Kasumi-1 (cell line): Measurements from ENCODE around the gene MCM3.

Experiments
- DNase-seq, 2 experiments: peaks; one replicate each; lab custom pipeline; 2025; lab: John Stamatoyannopoulos, UW

The MCM3 gene

DNA sequence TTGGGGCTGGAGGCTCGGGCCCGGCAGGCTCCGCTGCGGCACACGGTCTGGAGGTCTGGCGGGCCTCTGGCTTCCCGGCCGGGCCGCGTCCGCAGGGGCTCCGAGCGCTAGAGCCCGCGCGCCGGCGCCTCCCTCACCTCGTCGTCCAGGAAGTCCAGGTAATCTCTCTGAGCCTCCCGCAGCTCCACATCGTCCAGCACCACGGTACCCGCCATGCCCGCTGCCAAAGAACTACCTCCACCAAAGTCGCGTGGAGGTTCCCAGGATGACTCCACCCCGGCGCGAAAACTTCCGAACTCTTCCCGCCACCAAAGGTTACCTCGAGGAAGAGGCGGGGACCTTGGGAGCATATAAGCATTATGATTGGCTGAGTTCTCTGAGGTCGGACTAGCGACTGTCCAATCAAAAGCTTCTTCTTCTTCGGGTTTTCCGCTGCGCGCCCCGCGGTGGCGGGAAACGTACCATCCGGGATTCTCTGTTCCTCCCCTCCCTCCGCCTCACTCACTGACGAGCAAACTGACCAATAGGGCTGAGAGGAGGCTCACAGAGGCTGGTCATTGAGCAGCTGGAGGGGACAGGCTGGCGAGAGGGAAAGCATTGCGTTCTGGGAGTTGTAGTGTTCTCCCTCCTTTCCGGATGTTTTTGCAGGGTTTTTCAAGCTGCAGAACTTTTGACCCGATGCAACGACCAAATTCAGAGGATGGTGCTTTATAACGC lies at the start of gene MCM3:
MCM3 (minus strand) TSS at position 283 of the 717 bp plus-strand sequence; CDS start at position 215, 68 bp downstream.
- DNase-seq, result peak; percentile 99

DNA sequence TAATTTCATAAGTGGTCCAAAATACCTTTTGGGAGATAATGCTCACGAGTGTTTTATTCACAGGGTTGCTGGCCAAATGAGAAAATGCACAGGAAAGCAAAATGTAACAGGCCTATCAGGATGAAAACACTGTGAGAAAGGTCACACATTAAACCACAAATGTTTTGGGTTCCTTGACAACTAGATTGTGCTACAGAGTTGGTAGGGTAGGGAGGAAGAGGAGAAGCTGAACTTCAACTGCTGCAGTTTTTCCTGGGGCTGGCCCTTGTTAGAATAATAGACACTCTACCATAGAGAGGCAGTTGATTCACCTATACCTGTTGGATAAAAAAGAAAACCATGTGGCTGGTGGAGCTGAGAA lies 49.3 kb upstream of the MCM3 start:
- no peak for DNase-seq

GRCh38 chr6:52331793-52332457 lies 47.4 kb upstream of the MCM3 start:
- no peak for DNase-seq

DNA sequence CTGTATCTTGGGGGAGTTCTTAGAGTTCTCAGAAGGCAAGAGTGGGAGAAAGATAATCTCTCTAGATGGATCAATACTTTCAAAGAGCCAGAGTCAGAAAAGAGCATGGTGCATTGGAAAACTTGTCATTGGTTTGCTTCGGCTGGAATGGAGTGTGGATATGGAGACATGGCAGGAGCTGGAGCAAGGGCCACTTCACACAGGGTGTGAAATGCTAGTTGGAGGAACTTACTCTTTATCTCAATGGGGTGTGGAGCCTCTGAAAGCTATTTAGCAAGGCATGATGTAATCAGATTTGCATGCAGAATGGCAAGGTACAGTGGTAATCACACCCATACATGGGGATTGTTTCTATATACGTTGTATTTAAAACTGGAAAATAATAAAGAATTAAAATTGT lies 45.9 kb upstream of the MCM3 start:
- DNase-seq, result no peak

- DNase-seq, result no peak
These were observed 44.2 kb upstream of the MCM3 start for GRCh38 chr6:52328729-52329128.

GRCh38 chr6:52328303-52328662 lies 43.7 kb upstream of the MCM3 start:
- no peak for DNase-seq

GRCh38 chr6:52326540-52327364 lies 42.2 kb upstream of the MCM3 start:
- DNase-seq, result no peak

- DNase-seq, result no peak
These were observed 41.3 kb upstream of the MCM3 start for GRCh38 chr6:52325695-52326471.

GRCh38 chr6:52324189-52324588 lies 39.6 kb upstream of the MCM3 start:
- DNase-seq, result no peak

GRCh38 chr6:52317841-52318581 lies 33.5 kb upstream of the MCM3 start:
- peak in 1 of 2 experiments; percentile 27 for DNase-seq

DNA sequence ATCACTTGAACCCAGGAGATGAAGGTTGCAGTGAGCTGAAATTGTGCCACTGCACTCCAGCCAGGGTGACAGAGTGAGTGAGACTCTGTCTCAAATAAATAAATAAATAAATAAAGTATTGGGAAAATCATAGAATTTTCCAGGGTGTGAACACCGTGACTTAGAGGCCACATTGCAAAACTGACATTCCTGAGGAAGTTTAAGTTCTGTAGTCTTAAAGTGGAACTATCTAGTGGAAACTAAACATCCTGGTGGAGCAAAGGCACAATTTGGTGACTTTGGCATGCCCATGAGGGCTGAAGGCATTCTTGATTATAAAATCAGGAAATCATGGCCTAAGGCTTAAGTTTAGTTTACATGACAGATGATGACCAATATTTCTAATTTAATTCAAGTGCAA lies 32.7 kb upstream of the MCM3 start:
- no peak for DNase-seq

GRCh38 chr6:52314752-52315151 lies 30.2 kb upstream of the MCM3 start:
- no peak for DNase-seq

DNA sequence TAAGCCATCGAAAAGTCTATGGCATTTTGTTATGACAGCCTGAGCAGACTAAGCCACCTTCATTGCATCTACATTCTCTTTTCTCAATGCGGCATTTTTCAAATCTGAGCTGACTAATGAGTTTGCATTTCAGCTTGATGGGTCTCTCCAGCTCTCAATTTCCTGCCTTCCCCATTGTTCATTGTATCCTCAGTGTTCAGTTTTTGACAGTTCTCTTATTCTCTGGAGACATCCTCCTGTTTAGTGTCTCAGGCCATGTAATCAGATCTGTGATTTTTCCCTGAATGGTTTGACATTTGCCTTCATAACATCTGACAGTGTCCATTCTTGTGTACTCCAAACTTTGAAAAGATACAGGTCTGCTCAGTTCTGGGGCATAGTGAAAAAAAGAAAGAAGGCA lies 27.9 kb upstream of the MCM3 start:
- no peak for DNase-seq

GRCh38 chr6:52310932-52311331 lies 26.4 kb upstream of the MCM3 start:
- peak; percentile 89 for DNase-seq

DNA sequence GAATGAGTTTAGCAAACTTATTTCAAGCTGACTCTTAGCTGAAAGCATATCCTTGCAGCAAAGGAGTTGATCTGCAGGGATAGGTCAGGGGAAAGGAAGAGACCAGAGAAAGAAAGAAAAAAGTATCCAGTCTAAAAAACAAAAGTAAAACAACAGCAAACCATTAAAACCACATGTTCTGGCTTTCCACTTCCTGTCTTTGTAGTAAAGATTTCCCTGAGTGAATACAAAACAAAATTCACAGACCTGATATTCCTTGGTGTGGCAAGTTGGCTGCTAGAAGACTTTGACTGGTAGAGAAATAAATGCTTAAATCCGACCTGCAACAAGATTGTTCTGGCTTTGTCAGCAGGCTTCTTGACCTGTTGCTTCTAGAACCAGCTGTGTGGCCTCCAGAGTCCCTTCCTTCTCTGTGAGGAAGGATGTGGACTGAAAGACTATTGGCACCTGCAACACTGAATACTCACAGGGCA lies 23.4 kb upstream of the MCM3 start:
- peak in 1 of 2 experiments; percentile 20 for DNase-seq

DNA sequence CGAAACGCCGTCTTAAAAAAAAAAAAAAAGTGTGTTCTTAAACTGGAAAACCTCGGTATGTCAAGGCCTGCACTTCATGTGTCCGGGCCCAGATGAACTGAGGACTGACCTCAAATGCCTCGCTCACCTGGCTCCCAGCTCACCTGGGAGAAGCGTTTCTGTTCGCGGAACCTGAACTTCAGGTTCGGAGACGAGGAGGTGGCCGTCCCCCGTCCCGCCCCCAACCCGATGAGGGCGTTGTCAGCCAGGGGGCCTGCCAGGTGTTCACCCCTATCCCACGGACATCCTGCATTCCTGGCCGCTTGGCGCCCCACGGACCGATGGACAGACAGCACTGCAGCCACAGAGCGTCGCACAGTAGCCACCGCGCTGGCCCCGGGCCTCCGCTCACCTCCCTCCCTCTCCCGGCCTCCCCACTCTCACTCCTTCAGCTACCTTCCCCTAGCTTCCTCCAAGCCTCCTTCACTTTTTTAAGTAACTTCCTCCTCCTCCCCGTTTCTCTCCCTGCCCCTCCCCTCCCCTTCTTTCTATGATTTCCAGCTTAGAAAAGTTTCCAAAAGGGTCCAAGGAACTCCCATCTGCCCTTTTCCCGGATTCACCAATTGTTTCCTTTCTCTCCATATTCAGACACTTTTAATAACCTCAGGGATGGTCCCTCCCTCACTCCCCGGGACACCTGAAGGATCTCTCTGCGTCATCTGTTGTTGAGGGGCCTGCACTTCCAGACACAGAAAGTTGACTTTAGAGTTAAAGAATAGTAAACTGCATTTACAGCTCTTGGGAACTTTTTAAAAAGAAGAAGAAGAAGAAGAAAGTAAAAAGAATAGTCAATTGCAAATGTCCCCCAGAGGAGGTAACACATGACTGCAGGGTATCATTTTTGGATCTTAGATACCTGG lies 22.7 kb upstream of the MCM3 start:
- DNase-seq, result peak; percentile 11 to 21

DNA sequence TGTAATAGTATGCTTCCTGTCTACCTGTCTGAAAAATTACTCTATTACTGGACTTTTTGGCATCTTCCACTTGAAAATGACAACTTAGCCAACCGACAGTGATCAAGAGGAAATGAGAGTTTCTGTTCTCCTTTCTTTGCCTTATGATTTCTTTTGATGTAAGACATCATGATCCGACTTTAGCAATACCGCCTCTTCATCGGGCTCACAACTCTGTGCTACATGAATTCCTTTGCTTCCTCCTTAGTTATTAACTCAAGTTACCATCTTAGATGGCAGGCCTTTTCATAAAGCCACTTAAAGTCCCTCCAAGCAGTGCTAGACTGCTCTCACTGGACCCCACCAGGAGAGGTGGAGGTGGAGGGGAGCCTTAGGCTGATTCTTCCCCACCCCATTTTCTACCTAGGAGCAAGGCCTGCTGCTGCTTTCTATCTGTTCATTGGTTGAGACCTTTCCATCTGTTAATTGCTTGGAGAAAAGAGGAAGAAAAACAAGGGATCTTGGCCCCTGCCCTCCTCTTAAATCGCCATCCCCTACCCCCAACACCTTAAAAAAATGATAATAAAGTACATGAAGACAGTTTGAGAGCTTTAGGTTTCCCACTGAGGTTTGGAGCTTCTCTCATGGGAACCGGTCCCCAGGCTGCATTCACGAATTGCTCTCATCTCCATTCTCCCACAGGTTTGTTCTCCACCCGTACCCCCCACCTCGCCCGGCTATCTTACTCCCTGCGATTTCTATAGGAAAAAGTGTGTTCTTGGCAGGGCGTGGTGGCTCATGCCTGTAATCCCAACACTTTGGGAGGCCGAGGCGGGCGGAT lies 21.6 kb upstream of the MCM3 start:
- DNase-seq, result no peak

GRCh38 chr6:52305411-52305810 lies 20.9 kb upstream of the MCM3 start:
- no peak for DNase-seq

DNA sequence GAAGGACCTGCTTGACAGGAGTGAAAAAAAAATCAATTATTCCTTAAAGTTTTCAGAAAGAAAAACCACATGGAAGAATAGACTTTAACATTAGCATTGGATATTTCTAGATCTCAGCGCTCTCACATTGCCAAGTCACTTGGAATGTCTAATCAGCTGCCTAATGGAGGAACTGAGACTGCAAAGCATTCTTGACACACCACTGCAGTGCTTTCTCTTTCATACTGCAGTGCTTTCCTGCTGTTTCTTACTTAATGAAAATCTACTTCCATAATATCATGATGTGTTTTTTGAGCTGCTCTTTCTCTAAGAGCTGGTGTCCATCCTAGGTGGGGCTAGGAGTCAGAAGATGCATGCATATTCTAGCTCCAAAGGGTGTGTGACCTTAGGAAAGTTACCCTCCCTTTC lies 20.4 kb upstream of the MCM3 start:
- no peak for DNase-seq
